Measurements from ENCODE around the gene C19orf85. TPM values are rescaled to one million over a fixed set of nuclear protein-coding genes. Genes with fewer than 3 reads are reported as not detected.
"Not testable (repeated sequence)": the region's sequence is repeated elsewhere in the genome, so short reads cannot be mapped to it uniquely, and the experiment has no call there.

The C19orf85 gene
- total and polyA plus RNA-seq, 4 donors, result not detected

GRCh38 chr19:55448175-55448490 is 16.4 kb downstream of the C19orf85 start:
- intact Hi-C loops (cut with DNase I); H3K4me3 ChIP-seq (ENCODE audit: low read length in 2 of 2); H3K36me3 ChIP-seq (ENCODE audit: control insufficient read depth in 1 of 2, insufficient read depth in 2 of 2, low read length in 1 of 2); H3K27ac ChIP-seq (ENCODE audit: low read depth in 1 of 2, low read length in 2 of 2); DNase-seq; H3K4me1 ChIP-seq (ENCODE audit: control insufficient read depth in 1 of 2, insufficient read depth in 2 of 2, low read length in 2 of 2); H3K27me3 ChIP-seq (ENCODE audit: control insufficient read depth in 1 of 2, insufficient read depth in 2 of 2, low read length in 1 of 2); H3K9me3 ChIP-seq (ENCODE audit: control insufficient read depth, low read length); ATAC-seq (ENCODE audit: low FRiP score): not testable (repeated sequence)
- WGBS, 2 donors, result 82 to 85% methylated on average over 5 of the region's 5 CpGs

GRCh38 chr19:55447421-55448174 is 17.0 kb downstream of the C19orf85 start:
- no peaks in the 10 kb centered on the region for H3K27me3 ChIP-seq (ENCODE audit: control insufficient read depth in 1 of 2, insufficient read depth in 2 of 2, low read length in 1 of 2)
- WGBS, 2 donors, result 23 to 28% methylated on average over 16 of the region's 16 CpGs
- ATAC-seq (ENCODE audit: low FRiP score), result no peak
- no peaks in the 10 kb centered on the region for H3K9me3 ChIP-seq (ENCODE audit: control insufficient read depth, low read length)
- no peak overlapping the region for H3K27ac ChIP-seq (ENCODE audit: low read depth in 1 of 2, low read length in 2 of 2)
- intact Hi-C loops (cut with DNase I), result no loop called here
- H3K4me1 ChIP-seq (ENCODE audit: control insufficient read depth in 1 of 2, insufficient read depth in 2 of 2, low read length in 2 of 2), result no peaks in the 10 kb centered on the region
- no peak overlapping the region for H3K4me3 ChIP-seq (ENCODE audit: low read length in 2 of 2)
- DNase-seq, result no peak
- no peaks in the 10 kb centered on the region for H3K36me3 ChIP-seq (ENCODE audit: control insufficient read depth in 1 of 2, insufficient read depth in 2 of 2, low read length in 1 of 2)

- ATAC-seq (ENCODE audit: low FRiP score) (no peak), DNase-seq (no peak)
- Histone ChIP-seq H3K27me3 (ENCODE audit: control insufficient read depth in 1 of 2, insufficient read depth in 2 of 2, low read length in 1 of 2) (no peaks in the 10 kb centered on the region), H3K4me3 (ENCODE audit: low read length in 2 of 2) (no peak overlapping the region), H3K27ac (ENCODE audit: low read depth in 1 of 2, low read length in 2 of 2) (no peak overlapping the region), H3K4me1 (ENCODE audit: control insufficient read depth in 1 of 2, insufficient read depth in 2 of 2, low read length in 2 of 2) (no peaks in the 10 kb centered on the region), H3K36me3 (ENCODE audit: control insufficient read depth in 1 of 2, insufficient read depth in 2 of 2, low read length in 1 of 2) (no peaks in the 10 kb centered on the region), H3K9me3 (ENCODE audit: control insufficient read depth, low read length) (no peaks in the 10 kb centered on the region)
- 65 to 67% methylated on average over 8 of the region's 8 CpGs for WGBS, 2 donors
- intact Hi-C loops (cut with DNase I), result no loop called here
Observed at GRCh38 chr19:55446060-55446459, 18.5 kb downstream of the C19orf85 start.

GRCh38 chr19:55444646-55445045 is 19.9 kb downstream of the C19orf85 start:
- Histone ChIP-seq H3K4me3 (ENCODE audit: low read length in 2 of 2) (no peak overlapping the region), H3K36me3 (ENCODE audit: control insufficient read depth in 1 of 2, insufficient read depth in 2 of 2, low read length in 1 of 2) (no peaks in the 10 kb centered on the region), H3K27ac (ENCODE audit: low read depth in 1 of 2, low read length in 2 of 2) (no peak overlapping the region), H3K9me3 (ENCODE audit: control insufficient read depth, low read length) (no peaks in the 10 kb centered on the region), H3K27me3 (ENCODE audit: control insufficient read depth in 1 of 2, insufficient read depth in 2 of 2, low read length in 1 of 2) (no peaks in the 10 kb centered on the region), H3K4me1 (ENCODE audit: control insufficient read depth in 1 of 2, insufficient read depth in 2 of 2, low read length in 2 of 2) (no peaks in the 10 kb centered on the region)
- DNase-seq (no peak), ATAC-seq (ENCODE audit: low FRiP score) (no peak)
- intact Hi-C loops (cut with DNase I), result no loop called here
- WGBS, 2 donors, result 40% methylated on average over 11 of the region's 11 CpGs

- no peak for ATAC-seq (ENCODE audit: low FRiP score)
- Histone ChIP-seq H3K27ac (ENCODE audit: low read depth in 1 of 2, low read length in 2 of 2) (no peak overlapping the region), H3K36me3 (ENCODE audit: control insufficient read depth in 1 of 2, insufficient read depth in 2 of 2, low read length in 1 of 2) (no peaks in the 10 kb centered on the region), H3K9me3 (ENCODE audit: control insufficient read depth, low read length) (no peaks in the 10 kb centered on the region), H3K4me1 (ENCODE audit: control insufficient read depth in 1 of 2, insufficient read depth in 2 of 2, low read length in 2 of 2) (no peaks in the 10 kb centered on the region), H3K4me3 (ENCODE audit: low read length in 2 of 2) (no peak overlapping the region), H3K27me3 (ENCODE audit: control insufficient read depth in 1 of 2, insufficient read depth in 2 of 2, low read length in 1 of 2) (no peaks in the 10 kb centered on the region)
- WGBS, 2 donors, result 34 to 35% methylated on average over 18 of the region's 18 CpGs
- no peak for DNase-seq
- intact Hi-C loops (cut with DNase I), result no loop called here
Observed at GRCh38 chr19:55443824-55444480, 20.6 kb downstream of the C19orf85 start.

- H3K36me3 ChIP-seq (ENCODE audit: control insufficient read depth in 1 of 2, insufficient read depth in 2 of 2, low read length in 1 of 2), result no peaks in the 10 kb centered on the region
- no peak within 1 kb of the TSS for H3K4me3 ChIP-seq (ENCODE audit: low read length in 2 of 2)
- WGBS, 2 donors, result 1 to 2% methylated on average over 41 to 43 of the region's 43 CpGs
- ATAC-seq (ENCODE audit: low FRiP score) (no peak), DNase-seq (no peak)
- H3K27me3 ChIP-seq (ENCODE audit: control insufficient read depth in 1 of 2, insufficient read depth in 2 of 2, low read length in 1 of 2), result no peaks in the 10 kb centered on the region
- intact Hi-C loops (cut with DNase I), result no loop called here
- no peaks in the 10 kb centered on the region for H3K4me1 ChIP-seq (ENCODE audit: control insufficient read depth in 1 of 2, insufficient read depth in 2 of 2, low read length in 2 of 2)
- no peaks in the 10 kb centered on the region for H3K9me3 ChIP-seq (ENCODE audit: control insufficient read depth, low read length)
- H3K27ac ChIP-seq (ENCODE audit: low read depth in 1 of 2, low read length in 2 of 2), result no peak within 1 kb of the TSS
Observed at GRCh38 chr19:55443045-55443823, 21.3 kb downstream of the C19orf85 start, which contains the start of gene SHISA7. Gene SHISA7 (minus strand): TSS chr19:55443300. CDS start chr19:55442863, 437 bp downstream.

- DNase-seq (no peak), ATAC-seq (ENCODE audit: low FRiP score) (no peak)
- intact Hi-C loops (cut with DNase I), result no loop called here
- Histone ChIP-seq H3K27ac (ENCODE audit: low read depth in 1 of 2, low read length in 2 of 2) (no peak overlapping the region), H3K27me3 (ENCODE audit: control insufficient read depth in 1 of 2, insufficient read depth in 2 of 2, low read length in 1 of 2) (no peaks in the 10 kb centered on the region), H3K9me3 (ENCODE audit: control insufficient read depth, low read length) (no peaks in the 10 kb centered on the region), H3K4me3 (ENCODE audit: low read length in 2 of 2) (no peak overlapping the region), H3K36me3 (ENCODE audit: control insufficient read depth in 1 of 2, insufficient read depth in 2 of 2, low read length in 1 of 2) (no peaks in the 10 kb centered on the region), H3K4me1 (ENCODE audit: control insufficient read depth in 1 of 2, insufficient read depth in 2 of 2, low read length in 2 of 2) (no peaks in the 10 kb centered on the region)
- 1% methylated on average over 45 to 72 of the region's 72 CpGs for WGBS, 2 donors
Observed at GRCh38 chr19:55442372-55442961, 22.1 kb downstream of the C19orf85 start.

- no peak for ATAC-seq (ENCODE audit: low FRiP score)
- Histone ChIP-seq H3K27me3 (ENCODE audit: control insufficient read depth in 1 of 2, insufficient read depth in 2 of 2, low read length in 1 of 2) (no peaks in the 10 kb centered on the region), H3K27ac (ENCODE audit: low read depth in 1 of 2, low read length in 2 of 2) (no peak overlapping the region), H3K36me3 (ENCODE audit: control insufficient read depth in 1 of 2, insufficient read depth in 2 of 2, low read length in 1 of 2) (no peaks in the 10 kb centered on the region), H3K4me1 (ENCODE audit: control insufficient read depth in 1 of 2, insufficient read depth in 2 of 2, low read length in 2 of 2) (no peaks in the 10 kb centered on the region), H3K9me3 (ENCODE audit: control insufficient read depth, low read length) (no peaks in the 10 kb centered on the region), H3K4me3 (ENCODE audit: low read length in 2 of 2) (no peak overlapping the region)
- intact Hi-C loops (cut with DNase I), result no loop called here
- DNase-seq, result no peak
- 2 to 3% methylated on average over 33 to 39 of the region's 39 CpGs for WGBS, 2 donors
Observed at GRCh38 chr19:55441692-55442321, 22.7 kb downstream of the C19orf85 start.
